ENCODE results near the gene GTPBP3.
A peak's percentile ranks its signal among the peaks of the same experiment; 100 is the strongest.

Gene GTPBP3

GRCh38 chr19:17390665-17391370 lies 53.5 kb downstream of the GTPBP3 start:
- DNase-seq: peak; percentile 94 to 95

- no peak for DNase-seq
Observed at GRCh38 chr19:17391371-17392151, 54.2 kb downstream of the GTPBP3 start.

Measured in stimulated activated CD4-positive, alpha-beta T cell treated with anti-CD3 and anti-CD28 coated beads, Interleukin-2, amount 100 ng/mL, for 24 hours (primary cell).